HL-60/S4 (cell line): ENCODE results near the gene PARD3B.

Source experiments
- in situ Hi-C: fragments of 300-500 bp; cut with MboI; formaldehyde crosslinking; loops from 2 replicates; pipeline ENCODE4 v1.14.3; 2022; ENCODE audit warnings: low sequenced_read_pairs

Gene PARD3B

GRCh38 chr2:205566606-205567168 is 1021.4 kb downstream of the PARD3B start:
- in situ Hi-C loops = no loop called here

DNA sequence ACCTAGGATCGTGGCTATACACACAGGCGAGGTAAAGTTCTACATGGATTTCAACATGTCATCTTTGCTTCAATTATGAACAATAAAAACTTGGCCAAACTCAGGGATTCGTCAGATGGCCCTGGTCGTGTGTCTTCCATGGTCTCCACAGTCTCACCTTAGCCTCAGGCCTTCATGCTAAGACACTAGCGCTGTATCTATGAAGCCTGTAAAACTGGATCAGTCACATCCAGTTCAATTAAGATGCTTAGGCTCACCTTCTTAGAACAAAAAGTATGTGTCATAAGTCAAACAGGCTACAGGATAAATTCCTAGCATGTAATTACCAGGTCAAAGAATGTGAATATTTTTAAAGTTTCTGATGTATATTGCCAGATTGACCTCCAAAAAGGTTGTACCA is 1023.3 kb downstream of the PARD3B start:
- in situ Hi-C loops = no loop called here

DNA sequence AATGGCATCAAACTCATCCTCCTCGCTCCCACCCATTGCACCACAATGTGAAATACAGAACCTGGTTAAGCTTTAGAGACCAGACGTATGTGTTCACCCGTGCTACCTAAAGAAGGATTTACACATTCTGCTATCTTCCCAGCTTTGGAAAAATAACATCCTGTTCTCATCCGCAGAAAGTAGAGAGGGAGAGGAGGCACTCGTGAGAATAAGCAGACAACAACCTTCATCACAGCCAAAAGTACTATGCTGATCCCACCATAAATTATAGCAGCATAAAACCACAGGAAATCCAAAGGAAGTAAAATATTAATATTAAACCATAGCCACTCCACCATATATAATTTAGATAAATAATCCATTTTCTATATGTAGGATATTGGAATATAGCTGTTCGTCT is 1025.4 kb downstream of the PARD3B start:
- in situ Hi-C loops = no loop called here

- in situ Hi-C loops = no loop called here
Observed at GRCh38 chr2:205571360-205571959, 1026.2 kb downstream of the PARD3B start.

GRCh38 chr2:205574001-205574400 is 1028.7 kb downstream of the PARD3B start:
- in situ Hi-C loops = no loop called here

DNA sequence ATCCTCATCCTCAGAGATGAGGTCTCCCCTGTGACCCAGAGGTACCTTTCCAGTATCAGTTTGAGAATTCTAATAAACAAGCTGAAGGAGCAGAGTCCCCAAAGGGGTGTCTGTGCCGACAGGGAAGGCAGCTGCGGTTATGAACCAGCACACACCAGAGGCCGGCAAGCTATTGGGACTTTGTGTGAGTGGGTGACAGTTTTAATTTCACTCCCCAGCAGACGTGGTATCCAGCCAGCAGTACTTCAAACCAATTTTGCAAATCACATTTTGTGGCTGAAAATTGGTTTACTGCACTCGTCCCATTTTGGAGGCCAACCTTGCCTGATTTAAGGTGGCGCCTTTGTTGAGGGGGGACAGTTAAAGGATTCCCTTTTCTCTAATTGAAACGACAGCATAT is 1034.1 kb downstream of the PARD3B start:
- in situ Hi-C loops = no loop called here

DNA sequence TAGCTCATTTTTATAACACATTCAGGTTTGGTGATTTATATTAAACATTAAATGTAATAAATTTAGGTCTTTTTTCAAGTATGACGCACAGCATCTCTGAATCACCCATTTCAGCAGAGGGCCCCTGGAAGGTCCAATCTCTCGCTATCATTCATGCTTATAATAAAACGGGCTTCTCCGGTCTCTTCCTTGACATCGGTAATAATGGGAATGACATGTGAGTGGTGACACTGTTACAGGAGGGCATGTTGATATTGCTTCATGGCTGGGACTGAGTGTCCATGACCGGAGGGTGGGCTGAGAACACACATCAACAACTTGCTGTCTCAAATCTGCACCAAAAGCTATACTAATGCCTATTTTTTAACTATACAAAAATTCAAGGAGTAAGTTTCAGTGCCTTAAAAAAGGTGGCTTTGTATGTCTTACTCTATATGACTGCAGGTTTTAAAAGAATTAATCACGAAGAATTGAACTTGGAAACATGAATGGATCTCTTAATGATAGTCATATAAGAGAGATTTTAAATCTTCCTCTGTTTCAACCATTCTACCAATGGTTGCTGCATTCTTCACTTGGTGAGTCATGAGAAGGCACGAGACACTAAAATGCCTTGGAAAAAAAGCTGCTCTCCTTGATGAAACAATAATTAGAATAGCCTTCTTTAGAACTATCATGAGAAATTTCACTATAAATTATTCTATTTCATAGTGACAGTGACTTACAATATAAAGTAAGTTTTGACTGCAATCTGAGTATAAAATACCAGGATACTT is 1035.1 kb downstream of the PARD3B start:
- in situ Hi-C loops = no loop called here

- in situ Hi-C loops = no loop called here
Observed at GRCh38 chr2:205582366-205582765, 1037.1 kb downstream of the PARD3B start.

DNA sequence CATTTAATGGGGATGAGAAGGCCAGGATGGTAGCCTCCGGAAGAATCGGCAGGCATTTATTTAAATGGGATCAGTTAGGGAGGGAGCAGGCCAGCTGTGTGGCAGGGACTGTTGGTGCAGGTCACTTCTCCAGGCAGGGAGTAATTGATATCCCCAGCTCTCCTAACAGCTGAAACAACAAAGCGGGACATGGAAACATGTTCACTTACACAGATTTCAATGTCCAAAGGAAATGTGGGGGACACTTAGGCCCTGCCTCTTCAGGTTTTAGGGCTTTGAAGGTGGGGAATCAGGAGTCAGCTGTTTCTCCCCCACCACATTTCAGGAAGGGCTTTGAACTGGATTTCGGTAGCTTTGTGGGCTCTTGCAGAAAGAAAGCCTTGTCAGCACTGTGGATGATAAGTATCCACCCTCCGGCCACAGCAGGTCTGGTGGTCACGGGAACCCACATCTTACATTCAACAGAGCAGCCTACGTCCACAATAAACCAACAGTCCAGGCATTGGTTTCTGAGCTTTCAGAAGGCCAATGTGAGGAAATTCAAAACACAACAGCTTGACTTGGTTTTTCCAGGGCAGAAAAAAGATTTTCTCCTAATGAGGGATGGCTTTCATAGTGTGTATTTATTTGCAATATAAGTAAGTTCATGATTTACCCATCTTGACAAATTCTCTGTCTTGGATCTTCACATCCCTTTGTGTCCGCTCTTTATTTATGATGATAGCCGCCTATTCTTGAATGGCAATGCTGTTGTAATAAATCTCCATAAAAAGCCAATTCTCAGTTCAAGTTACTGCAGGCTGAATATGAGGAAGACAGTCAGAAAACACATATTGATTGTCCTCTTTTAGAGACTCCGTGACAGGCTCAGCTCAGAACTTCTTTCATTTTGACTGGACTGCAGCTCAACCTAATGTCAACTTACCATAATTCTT is 1040.4 kb downstream of the PARD3B start:
- in situ Hi-C loops = no loop called here

- in situ Hi-C loops = no loop called here
Observed at GRCh38 chr2:205586626-205587025, 1041.4 kb downstream of the PARD3B start.

DNA sequence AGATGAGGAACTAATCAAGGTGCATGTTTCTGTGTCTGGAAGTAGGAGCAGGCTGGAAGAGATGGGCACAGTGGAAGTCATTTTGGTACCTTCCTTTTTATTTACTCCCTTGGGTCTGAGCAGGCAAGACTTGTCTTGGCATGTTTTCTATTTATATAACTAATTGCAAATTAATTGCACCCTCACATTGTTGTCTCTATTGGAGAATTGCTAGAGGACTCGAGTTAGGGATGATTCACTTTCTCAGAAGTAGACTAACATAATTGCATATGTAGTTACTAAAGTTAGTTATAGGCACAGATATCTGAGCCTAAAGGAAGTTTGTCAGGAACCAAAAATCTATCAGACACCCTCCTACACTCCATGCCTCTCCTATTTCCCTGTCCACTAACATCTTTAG is 1044.2 kb downstream of the PARD3B start:
- in situ Hi-C loops = no loop called here

DNA sequence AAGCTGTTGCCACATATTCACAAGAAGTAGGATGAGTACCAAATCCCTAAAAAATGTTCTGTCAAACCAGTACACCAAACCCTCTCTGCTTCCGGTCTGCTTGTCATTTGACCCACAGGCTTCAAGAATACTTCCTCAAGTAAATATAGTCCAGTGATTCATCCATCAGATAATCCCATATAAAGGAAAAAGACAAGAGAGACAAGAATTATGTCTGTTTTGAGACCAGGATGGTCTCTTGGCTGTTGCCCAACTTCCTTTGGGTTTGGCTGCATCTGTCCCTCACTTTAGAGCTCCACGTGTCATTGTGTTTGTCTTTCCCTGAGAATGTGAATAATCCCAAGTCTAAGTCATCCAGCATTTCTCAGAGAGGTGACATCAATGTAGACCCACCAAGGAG is 1045.5 kb downstream of the PARD3B start:
- in situ Hi-C loops = no loop called here

GRCh38 chr2:205593891-205594290 is 1048.6 kb downstream of the PARD3B start:
- in situ Hi-C loops = no loop called here

GRCh38 chr2:205596581-205596980 is 1051.3 kb downstream of the PARD3B start:
- in situ Hi-C loops = no loop called here

- in situ Hi-C loops = no loop called here
Observed at GRCh38 chr2:205605638-205606304, 1060.5 kb downstream of the PARD3B start.

GRCh38 chr2:205607146-205607545 is 1061.9 kb downstream of the PARD3B start:
- in situ Hi-C loops = no loop called here

DNA sequence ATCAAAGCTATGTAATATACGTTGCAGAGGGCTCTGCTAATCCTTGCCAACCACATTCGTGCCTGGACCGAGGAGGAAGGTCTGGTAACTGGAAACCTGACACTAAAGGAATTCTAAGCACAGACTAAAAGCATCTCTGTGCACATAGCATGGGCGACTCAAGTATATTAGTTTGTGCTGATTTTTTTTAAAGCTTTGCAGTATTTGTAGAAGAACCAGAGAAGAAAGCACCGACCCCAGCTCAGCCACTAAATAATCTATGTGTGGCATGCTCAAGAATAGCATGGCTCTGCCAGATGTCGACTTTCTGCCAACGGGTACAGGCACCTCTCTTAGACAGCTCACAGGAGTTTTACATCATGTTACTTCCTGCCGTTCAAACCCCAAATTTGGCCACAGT is 1063.8 kb downstream of the PARD3B start:
- in situ Hi-C loops = no loop called here

- in situ Hi-C loops = no loop called here
Observed at GRCh38 chr2:205610437-205610836, 1065.2 kb downstream of the PARD3B start.

DNA sequence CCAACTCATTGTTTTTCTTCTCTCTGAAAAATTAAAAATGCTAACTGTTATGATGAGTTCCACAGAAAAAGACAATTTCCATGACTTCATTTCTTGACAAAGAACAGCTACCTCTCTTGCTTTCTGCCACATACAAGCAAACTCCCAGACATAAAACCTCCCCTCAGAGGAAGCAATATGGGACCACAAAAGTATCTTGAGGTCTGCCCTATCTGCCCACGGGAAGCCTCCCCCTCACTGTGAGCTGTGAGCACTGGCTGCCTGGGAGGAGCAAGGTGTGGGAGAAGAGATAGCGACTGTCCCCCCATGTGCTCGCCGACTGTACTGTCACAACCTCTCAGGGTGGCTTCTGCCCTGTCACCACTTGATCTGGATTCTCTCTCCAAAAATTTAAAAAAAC is 1067.4 kb downstream of the PARD3B start:
- in situ Hi-C loops = no loop called here

- in situ Hi-C loops = no loop called here
Observed at GRCh38 chr2:205613970-205614559, 1068.8 kb downstream of the PARD3B start.
